K562 treated with DMSO at 1 percent for 4 hours (cell line): ENCODE data around the gene FAM162B. TPM values are rescaled to one million over a fixed set of nuclear protein-coding genes. Genes with fewer than 3 reads are reported as not detected.

Experiments used
- total RNA-seq: library from RNA; unstranded; fragments of 300-600 nt; gene quantifications from 2 replicates; pipeline ENCODE4 v1.2.3, GENCODE V29; 2022; ENCODE audit not compliant: insufficient read depth

FAM162B gene
- total RNA-seq = not detected in 2 replicates

GRCh38 chr6:116764961-116765841 is at the start of gene FAM162B:
TSS of gene FAM162B (minus strand) at chr6:116765719. CDS start at chr6:116765576, 143 bp downstream.

Other genes starting within 250 kb of the FAM162B start
- gene TRAPPC3L, start 220.0 kb downstream of the FAM162B start, total RNA-seq = not detected in 2 replicates
- not detected in 2 replicates for gene CALHM4, start 212.0 kb downstream of the FAM162B start, total RNA-seq
- gene RWDD1, start 194.2 kb downstream of the FAM162B start, total RNA-seq = 21.0 and 25.4 TPM in 2 replicates
- gene RSPH4A, start 149.2 kb downstream of the FAM162B start, total RNA-seq = 0.34 and 0.91 TPM in 2 replicates
- gene ZUP1, start 97.0 kb downstream of the FAM162B start, total RNA-seq = 11.2 and 16.8 TPM in 2 replicates
- gene KPNA5, start 84.5 kb downstream of the FAM162B start, total RNA-seq = 1.8 and 3.6 TPM in 2 replicates
- gene GPRC6A, start 63.4 kb upstream of the FAM162B start, total RNA-seq = not detected in 2 replicates
- gene RFX6, start 111.5 kb upstream of the FAM162B start, total RNA-seq = not detected in 2 replicates